Stomach smooth muscle (tissue), 2 donors: ENCODE data around the gene BNC2.
"Not testable (repeated sequence)": the region's sequence is repeated elsewhere in the genome, so short reads cannot be mapped to it uniquely, and the experiment has no call there.

Source experiments
- H3K27ac ChIP-seq: one replicate; pipeline ENCODE4 v1.7.0; 2013; ENCODE audit warnings: mild to moderate bottlenecking, low read length, inconsistent platforms
- H3K27me3 ChIP-seq, 2 donors: one replicate each; pipeline ENCODE4 v1.7.0; 2013; ENCODE audit warnings: low read length in 2 of 2; ENCODE audit not compliant: insufficient read depth in 2 of 2, control insufficient read depth in 1 of 2
- H3K36me3 ChIP-seq, 2 donors: one replicate each; pipeline ENCODE4 v1.7.0; 2013; ENCODE audit warnings: low read length in 2 of 2; ENCODE audit not compliant: control insufficient read depth in 2 of 2, insufficient read depth in 2 of 2
- H3K4me1 ChIP-seq: one replicate; pipeline ENCODE4 v1.7.0; 2013; ENCODE audit warnings: low read length; ENCODE audit not compliant: control insufficient read depth, insufficient read depth
- H3K4me3 ChIP-seq, 2 donors: one replicate each; pipeline ENCODE4 v1.7.0; 2013; ENCODE audit warnings: low read length in 2 of 2
- H3K9ac ChIP-seq, 2 donors: one replicate each; pipeline ENCODE4 v1.7.0; 2013; ENCODE audit warnings: low read length in 2 of 2, mild to moderate bottlenecking in 1 of 2
- H3K9me3 ChIP-seq, 2 donors: one replicate each; pipeline ENCODE4 v1.7.0; 2013; ENCODE audit warnings: low read length in 2 of 2; ENCODE audit not compliant: control insufficient read depth in 2 of 2
- donor health status: healthy.
- donor health status: Pancreatic carcinoma.

BNC2 gene

DNA sequence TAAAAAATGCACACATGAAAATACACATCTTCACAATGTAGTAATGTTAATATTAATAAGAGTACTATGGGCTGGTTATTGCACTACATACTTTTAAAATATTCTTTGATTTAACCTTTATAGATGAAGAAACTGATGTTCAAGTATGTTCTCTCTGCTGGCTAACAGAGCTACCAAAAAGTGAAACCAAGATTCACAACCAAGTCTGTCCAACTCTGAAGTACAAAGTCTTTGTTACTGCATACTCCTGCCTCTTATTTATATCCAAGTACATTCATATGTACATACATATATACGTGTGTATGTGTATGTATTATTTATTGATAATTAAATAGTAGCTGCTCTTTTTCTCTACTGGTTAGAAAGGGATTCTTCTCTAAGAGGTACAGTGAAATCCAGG lies 325.6 kb downstream of the BNC2 start:
- H3K9me3 ChIP-seq, result no peaks in the 10 kb centered on the region
- no peaks in the 10 kb centered on the region for H3K36me3 ChIP-seq
- H3K4me1 ChIP-seq, result peaks cover 3% of the 10 kb centered on the region
- no peak overlapping the region for H3K9ac ChIP-seq
- H3K4me3 ChIP-seq, result no peak overlapping the region
- no peak overlapping the region for H3K27ac ChIP-seq
- no peaks in the 10 kb centered on the region for H3K27me3 ChIP-seq

GRCh38 chr9:16543686-16544085 lies 326.8 kb downstream of the BNC2 start:
- Histone ChIP-seq H3K9ac (no peak overlapping the region), H3K27ac (no peak overlapping the region), H3K9me3 (no peaks in the 10 kb centered on the region), H3K27me3 (no peaks in the 10 kb centered on the region), H3K36me3 (no peaks in the 10 kb centered on the region), H3K4me1 (peaks cover 3% of the 10 kb centered on the region), H3K4me3 (no peak overlapping the region)

DNA sequence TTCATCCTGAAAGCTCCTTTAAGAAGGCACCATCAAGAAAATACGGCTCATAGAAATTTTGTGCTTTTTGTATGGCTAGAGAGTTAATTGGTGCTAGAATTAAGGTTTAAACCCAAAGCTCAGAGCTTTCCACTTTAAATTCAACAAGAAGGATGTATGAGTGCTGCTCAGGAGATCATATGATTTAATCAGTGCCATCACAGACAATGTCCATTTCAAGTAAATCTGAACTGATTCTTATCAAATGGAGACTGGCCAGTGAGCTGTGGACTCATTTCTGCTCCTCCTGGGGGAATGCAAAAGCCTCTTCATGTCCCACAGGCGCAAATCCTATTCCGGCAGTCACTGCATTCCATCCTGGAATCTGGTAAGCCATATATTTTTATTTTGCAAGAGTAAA lies 327.2 kb downstream of the BNC2 start:
- H3K4me3 ChIP-seq, result no peak overlapping the region
- H3K27me3 ChIP-seq, result no peaks in the 10 kb centered on the region
- peaks cover 3% of the 10 kb centered on the region for H3K4me1 ChIP-seq
- no peak overlapping the region for H3K9ac ChIP-seq
- no peaks in the 10 kb centered on the region for H3K9me3 ChIP-seq
- no peak overlapping the region for H3K27ac ChIP-seq
- H3K36me3 ChIP-seq, result no peaks in the 10 kb centered on the region

GRCh38 chr9:16542290-16542689 lies 328.2 kb downstream of the BNC2 start:
- Histone ChIP-seq H3K9me3 (no peaks in the 10 kb centered on the region), H3K4me1 (peaks cover 3% of the 10 kb centered on the region), H3K27ac (no peak overlapping the region), H3K9ac (no peak overlapping the region), H3K36me3 (no peaks in the 10 kb centered on the region), H3K27me3 (no peaks in the 10 kb centered on the region), H3K4me3 (no peak overlapping the region)

- no peak overlapping the region for H3K27ac ChIP-seq
- peaks cover 3% of the 10 kb centered on the region for H3K4me1 ChIP-seq
- H3K9ac ChIP-seq, result no peak overlapping the region
- no peak overlapping the region for H3K4me3 ChIP-seq
- H3K27me3 ChIP-seq, result no peaks in the 10 kb centered on the region
- no peaks in the 10 kb centered on the region for H3K9me3 ChIP-seq
- no peaks in the 10 kb centered on the region for H3K36me3 ChIP-seq
These were observed 329.5 kb downstream of the BNC2 start for GRCh38 chr9:16540743-16541613.

- not testable (repeated sequence) for H3K4me3 ChIP-seq, H3K36me3 ChIP-seq, H3K27me3 ChIP-seq, H3K27ac ChIP-seq, H3K9ac ChIP-seq, H3K4me1 ChIP-seq, H3K9me3 ChIP-seq
These were observed 330.8 kb downstream of the BNC2 start for GRCh38 chr9:16539626-16540025.

DNA sequence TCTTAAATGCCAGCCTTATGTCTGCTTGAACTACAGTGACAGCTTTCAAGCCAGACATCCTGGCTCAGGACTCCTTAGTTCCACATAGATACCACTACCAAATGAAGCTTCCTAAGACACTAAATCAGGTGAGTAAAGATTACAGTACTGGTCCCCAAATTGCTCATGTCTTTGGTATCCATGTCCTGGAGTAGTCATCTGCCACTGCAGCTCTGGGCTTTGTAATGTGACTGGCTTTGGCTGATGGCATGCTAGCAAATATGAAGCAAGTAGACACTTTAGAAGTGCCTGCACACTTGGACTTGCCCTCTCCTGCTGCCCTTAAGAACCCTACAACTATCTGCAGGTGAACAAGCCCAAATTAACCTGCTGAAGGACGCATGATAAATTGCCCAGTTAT lies 334.9 kb downstream of the BNC2 start:
- Histone ChIP-seq H3K36me3 (no peaks in the 10 kb centered on the region), H3K27me3 (no peaks in the 10 kb centered on the region), H3K4me1 (peaks cover 3% of the 10 kb centered on the region)

GRCh38 chr9:16532681-16533450 lies 337.6 kb downstream of the BNC2 start:
- H3K9ac ChIP-seq, result no peak overlapping the region
- H3K4me3 ChIP-seq, result no peak overlapping the region
- no peaks in the 10 kb centered on the region for H3K27me3 ChIP-seq
- no peaks in the 10 kb centered on the region for H3K9me3 ChIP-seq
- H3K4me1 ChIP-seq, result peaks cover 6% of the 10 kb centered on the region
- H3K27ac ChIP-seq, result no peak overlapping the region
- H3K36me3 ChIP-seq, result no peaks in the 10 kb centered on the region

More for the DNA sequence above, 334.9 kb downstream of the BNC2 start:
- Histone ChIP-seq H3K9ac (no peak overlapping the region), H3K4me3 (no peak overlapping the region), H3K27ac (no peak overlapping the region), H3K9me3 (no peaks in the 10 kb centered on the region)

- Histone ChIP-seq H3K4me1 (peaks cover 6% of the 10 kb centered on the region), H3K4me3 (no peak overlapping the region), H3K9me3 (no peaks in the 10 kb centered on the region), H3K27me3 (no peaks in the 10 kb centered on the region), H3K27ac (no peak overlapping the region), H3K36me3 (no peaks in the 10 kb centered on the region), H3K9ac (no peak overlapping the region)
These were observed 338.2 kb downstream of the BNC2 start for GRCh38 chr9:16532272-16532671.

DNA sequence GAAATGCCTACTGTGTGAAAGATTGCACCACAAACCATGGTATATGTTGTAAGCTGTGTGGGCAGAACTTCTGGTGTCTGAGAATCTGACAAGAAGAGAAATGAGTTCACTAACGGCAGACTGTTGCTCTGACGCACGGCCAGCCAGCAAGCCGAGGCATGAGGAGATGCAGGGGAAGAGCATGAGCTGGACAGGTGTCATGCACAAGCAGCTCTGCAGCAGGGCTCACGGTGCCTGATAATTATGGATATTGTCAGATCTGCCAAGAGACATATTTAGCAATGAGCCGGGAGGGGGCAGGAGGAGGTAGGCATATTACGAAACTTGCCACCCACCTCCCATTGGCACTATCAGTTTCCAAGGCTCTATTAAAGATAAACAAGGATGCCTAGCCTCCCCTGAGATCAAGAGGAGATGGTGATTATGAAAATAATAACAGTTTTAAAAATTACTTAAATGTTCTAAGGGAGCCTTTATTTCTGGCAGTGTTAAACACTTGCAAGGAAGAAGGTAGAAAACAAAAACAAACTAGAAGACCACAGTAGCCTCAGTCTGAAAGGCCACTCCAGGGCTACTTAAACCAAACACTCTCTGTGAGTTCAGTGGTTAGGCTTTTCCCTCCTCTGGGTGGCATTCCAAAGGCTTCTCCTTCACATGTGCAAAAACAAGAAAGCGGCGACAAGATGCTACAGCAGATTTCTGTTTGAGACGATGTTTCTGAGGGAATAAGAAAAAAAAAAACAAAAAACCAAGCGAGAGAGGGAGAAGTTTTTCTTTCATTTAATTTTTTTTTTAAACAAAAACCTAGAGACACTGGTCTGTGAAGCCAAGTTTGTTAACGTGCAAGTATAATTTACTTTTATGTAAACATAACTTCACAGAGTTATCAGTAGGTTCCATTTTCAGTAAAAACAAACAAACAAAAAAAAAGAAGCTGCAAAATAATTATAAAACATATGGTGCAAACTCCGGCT lies 339.5 kb downstream of the BNC2 start:
- H3K4me3 ChIP-seq, result peak overlapping the region; percentile 40
- no peaks in the 10 kb centered on the region for H3K36me3 ChIP-seq
- no peaks in the 10 kb centered on the region for H3K9me3 ChIP-seq
- H3K27me3 ChIP-seq, result no peaks in the 10 kb centered on the region
- peaks cover 6% of the 10 kb centered on the region for H3K4me1 ChIP-seq
- H3K9ac ChIP-seq, result no peak overlapping the region
- H3K27ac ChIP-seq, result no peak overlapping the region
